ENCODE results near the gene MUC20. TPM values are rescaled to one million over a fixed set of nuclear protein-coding genes. Genes with fewer than 3 reads are reported as not detected.

Gene MUC20
- total RNA-seq, 1 donor from 2014 or later, result 42.1 TPM

GRCh38 chr3:195752546-195753331, 32.0 kb downstream of the MUC20 start:
- Histone ChIP-seq H3K27me3 (ENCODE audit: control insufficient read depth, insufficient read depth, low read length) (peaks cover 11% of the 10 kb centered on the region), H3K36me3 (ENCODE audit: control insufficient read depth, insufficient read depth, low read length) (no peaks in the 10 kb centered on the region), H3K4me3 (ENCODE audit: low read depth, low read length) (no peak overlapping the region)
- no peak for TF ChIP-seq CTCF (IDR thresholded peaks at IDR 0.05; ENCODE audit: insufficient read depth, low read length, poor library complexity, severe bottlenecking)
- DNase-seq (ENCODE audit: low read depth), result no peak

GRCh38 chr3:195753581-195753980, 32.8 kb downstream of the MUC20 start:
- no peak for TF ChIP-seq CTCF (IDR thresholded peaks at IDR 0.05; ENCODE audit: insufficient read depth, low read length, poor library complexity, severe bottlenecking)
- peaks cover 9% of the 10 kb centered on the region for H3K27me3 ChIP-seq (ENCODE audit: control insufficient read depth, insufficient read depth, low read length)
- no peak for DNase-seq (ENCODE audit: low read depth)
- H3K36me3 ChIP-seq (ENCODE audit: control insufficient read depth, insufficient read depth, low read length), result no peaks in the 10 kb centered on the region
- no peak overlapping the region for H3K4me3 ChIP-seq (ENCODE audit: low read depth, low read length)

- no peaks in the 10 kb centered on the region for H3K36me3 ChIP-seq (ENCODE audit: control insufficient read depth, insufficient read depth, low read length)
- H3K4me3 ChIP-seq (ENCODE audit: low read depth, low read length), result no peak overlapping the region
- no peak for TF ChIP-seq CTCF (IDR thresholded peaks at IDR 0.05; ENCODE audit: insufficient read depth, low read length, poor library complexity, severe bottlenecking)
- DNase-seq (ENCODE audit: low read depth), result no peak
- H3K27me3 ChIP-seq (ENCODE audit: control insufficient read depth, insufficient read depth, low read length), result peaks cover 8% of the 10 kb centered on the region
These were observed 33.4 kb downstream of the MUC20 start for GRCh38 chr3:195754141-195754540.

- no peak overlapping the region for H3K4me3 ChIP-seq (ENCODE audit: low read depth, low read length)
- DNase-seq (ENCODE audit: low read depth), result no peak
- TF ChIP-seq CTCF (IDR thresholded peaks at IDR 0.05; ENCODE audit: insufficient read depth, low read length, poor library complexity, severe bottlenecking), result no peak
- H3K36me3 ChIP-seq (ENCODE audit: control insufficient read depth, insufficient read depth, low read length), result no peaks in the 10 kb centered on the region
- peaks cover 10% of the 10 kb centered on the region for H3K27me3 ChIP-seq (ENCODE audit: control insufficient read depth, insufficient read depth, low read length)
These were observed 34.1 kb downstream of the MUC20 start for GRCh38 chr3:195754906-195755305.

GRCh38 chr3:195755391-195755790, 34.6 kb downstream of the MUC20 start:
- Histone ChIP-seq H3K27me3 (ENCODE audit: control insufficient read depth, insufficient read depth, low read length) (peaks cover 10% of the 10 kb centered on the region), H3K4me3 (ENCODE audit: low read depth, low read length) (no peak overlapping the region), H3K36me3 (ENCODE audit: control insufficient read depth, insufficient read depth, low read length) (no peaks in the 10 kb centered on the region)
- no peak for TF ChIP-seq CTCF (IDR thresholded peaks at IDR 0.05; ENCODE audit: insufficient read depth, low read length, poor library complexity, severe bottlenecking)
- no peak for DNase-seq (ENCODE audit: low read depth)
